SK-N-SH treated with all-trans-retinoic acid at 6 μM for 48 hours (cell line): ENCODE results near the gene DCHS2.

Source experiments
- ZFP30 ChIP-seq: fragments of 450-650 bp; formaldehyde crosslinking; IDR thresholded peaks from 2 replicates; pipeline ENCODE4 v1.5.0; 2022; ENCODE audit warnings: mild to moderate bottlenecking, moderate library complexity
- TF ChIP-seq, protein P1 (sequence below): fragments of 250-450 bp; sonication (Bioruptor Pico); IDR thresholded peaks from 2 replicates; pipeline ENCODE4 v1.5.1; 2021; ENCODE audit warnings: mild to moderate bottlenecking, moderate library complexity

DNA sequence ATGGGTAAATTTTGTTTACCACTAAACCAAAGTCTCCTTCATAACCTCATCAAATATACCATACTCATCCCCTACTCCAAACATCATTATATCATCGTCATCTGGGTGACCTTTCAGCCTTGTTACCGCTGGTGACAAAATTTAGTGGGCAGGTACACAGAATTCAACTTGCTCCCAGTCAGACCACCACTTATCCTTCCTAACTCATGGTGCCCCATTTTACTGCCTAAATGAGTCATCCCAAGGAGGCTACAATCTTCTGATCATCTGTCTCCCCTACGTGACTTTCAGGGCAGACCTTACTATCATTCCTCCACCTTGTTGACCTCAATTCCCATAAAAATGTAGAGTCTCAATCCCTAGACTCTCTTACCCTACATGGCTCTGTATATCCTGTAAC, 49.6 kb downstream of the DCHS2 start:
- TF ChIP-seq, protein P1, sequence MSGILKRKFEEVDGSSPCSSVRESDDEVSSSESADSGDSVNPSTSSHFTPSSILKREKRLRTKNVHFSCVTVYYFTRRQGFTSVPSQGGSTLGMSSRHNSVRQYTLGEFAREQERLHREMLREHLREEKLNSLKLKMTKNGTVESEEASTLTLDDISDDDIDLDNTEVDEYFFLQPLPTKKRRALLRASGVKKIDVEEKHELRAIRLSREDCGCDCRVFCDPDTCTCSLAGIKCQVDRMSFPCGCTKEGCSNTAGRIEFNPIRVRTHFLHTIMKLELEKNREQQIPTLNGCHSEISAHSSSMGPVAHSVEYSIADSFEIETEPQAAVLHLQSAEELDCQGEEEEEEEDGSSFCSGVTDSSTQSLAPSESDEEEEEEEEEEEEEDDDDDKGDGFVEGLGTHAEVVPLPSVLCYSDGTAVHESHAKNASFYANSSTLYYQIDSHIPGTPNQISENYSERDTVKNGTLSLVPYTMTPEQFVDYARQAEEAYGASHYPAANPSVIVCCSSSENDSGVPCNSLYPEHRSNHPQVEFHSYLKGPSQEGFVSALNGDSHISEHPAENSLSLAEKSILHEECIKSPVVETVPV (CRISPR knock-in tag), result no peak
- TF ChIP-seq ZFP30 (CRISPR knock-in tag), result no peak
